ENCODE data around the gene TRPC6. TPM values are rescaled to one million over a fixed set of nuclear protein-coding genes. Genes with fewer than 3 reads are reported as not detected.
A peak's percentile ranks its signal among the peaks of the same experiment; 100 is the strongest.

TRPC6 gene
- total and polyA plus RNA-seq, 7 donors = 0.23 to 14.3 (median 3.6) TPM

DNA sequence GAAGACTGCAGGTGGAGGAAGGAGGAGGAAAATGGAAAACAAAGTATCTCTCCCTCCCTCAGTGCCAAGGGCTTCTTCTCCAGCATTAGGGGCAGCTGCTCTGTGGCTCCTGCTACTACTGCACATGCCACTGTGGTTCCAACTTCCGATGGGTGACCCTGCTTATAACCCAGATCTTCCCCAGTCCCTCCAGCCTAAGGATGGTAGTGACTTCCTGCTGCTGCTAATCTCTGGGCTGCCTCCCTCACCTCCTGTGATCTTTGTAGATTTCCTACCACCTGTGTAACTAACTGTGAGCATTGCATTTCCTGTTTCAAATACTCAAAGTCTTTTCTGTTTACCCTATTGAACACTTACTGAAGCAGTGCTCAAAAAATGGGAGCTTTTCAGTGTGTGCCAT, 28.7 kb upstream of the TRPC6 start:
- H3K27ac ChIP-seq = no peak overlapping the region
- H3K27me3 ChIP-seq = no peaks in the 10 kb centered on the region
- no peaks in the 10 kb centered on the region for H3K9me3 ChIP-seq
- TF ChIP-seq POLR2AphosphoS5 (IDR thresholded peaks at IDR 0.05) (no peak), EP300 (IDR thresholded peaks at IDR 0.05) (no peak), POLR2A (IDR thresholded peaks at IDR 0.05) (no peak)
- TF ChIP-seq, protein P1, sequence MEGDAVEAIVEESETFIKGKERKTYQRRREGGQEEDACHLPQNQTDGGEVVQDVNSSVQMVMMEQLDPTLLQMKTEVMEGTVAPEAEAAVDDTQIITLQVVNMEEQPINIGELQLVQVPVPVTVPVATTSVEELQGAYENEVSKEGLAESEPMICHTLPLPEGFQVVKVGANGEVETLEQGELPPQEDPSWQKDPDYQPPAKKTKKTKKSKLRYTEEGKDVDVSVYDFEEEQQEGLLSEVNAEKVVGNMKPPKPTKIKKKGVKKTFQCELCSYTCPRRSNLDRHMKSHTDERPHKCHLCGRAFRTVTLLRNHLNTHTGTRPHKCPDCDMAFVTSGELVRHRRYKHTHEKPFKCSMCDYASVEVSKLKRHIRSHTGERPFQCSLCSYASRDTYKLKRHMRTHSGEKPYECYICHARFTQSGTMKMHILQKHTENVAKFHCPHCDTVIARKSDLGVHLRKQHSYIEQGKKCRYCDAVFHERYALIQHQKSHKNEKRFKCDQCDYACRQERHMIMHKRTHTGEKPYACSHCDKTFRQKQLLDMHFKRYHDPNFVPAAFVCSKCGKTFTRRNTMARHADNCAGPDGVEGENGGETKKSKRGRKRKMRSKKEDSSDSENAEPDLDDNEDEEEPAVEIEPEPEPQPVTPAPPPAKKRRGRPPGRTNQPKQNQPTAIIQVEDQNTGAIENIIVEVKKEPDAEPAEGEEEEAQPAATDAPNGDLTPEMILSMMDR (IDR thresholded peaks at IDR 0.05) = no peak
- DNase-seq = no peak
- H3K4me1 ChIP-seq = no peaks in the 10 kb centered on the region
- no peak overlapping the region for H3K4me3 ChIP-seq
- intact Hi-C loops (cut with DNase I) = no loop called here
- H3K36me3 ChIP-seq = no peaks in the 10 kb centered on the region
- WGBS, 2 donors = 67 to 77% methylated on average over 1 of the region's 1 CpG

DNA sequence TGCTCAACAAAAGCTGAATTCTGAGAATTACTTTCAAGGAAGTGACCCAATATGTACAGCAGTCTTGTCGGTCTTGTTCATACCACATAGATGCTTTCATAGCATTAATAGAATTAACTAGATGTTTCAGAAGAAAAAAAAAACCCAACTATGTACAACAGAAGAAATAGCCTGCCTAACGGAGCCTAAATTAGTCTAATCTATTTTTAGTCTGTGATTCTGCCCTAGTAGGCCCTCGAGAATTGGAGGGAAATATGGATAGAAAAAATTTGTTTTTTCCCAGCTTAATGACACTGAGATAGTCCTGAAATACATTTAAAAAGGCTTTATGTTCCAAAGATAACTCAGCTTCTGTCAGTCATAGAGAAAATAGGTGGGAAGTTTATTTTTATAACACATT, 17.1 kb upstream of the TRPC6 start:
- Histone ChIP-seq H3K27me3 (no peaks in the 10 kb centered on the region), H3K4me3 (no peak overlapping the region), H3K27ac (no peak overlapping the region), H3K36me3 (no peaks in the 10 kb centered on the region), H3K4me1 (no peaks in the 10 kb centered on the region), H3K9me3 (no peaks in the 10 kb centered on the region)
- no peak for DNase-seq
- intact Hi-C loops (cut with DNase I) = no loop called here
- 78 to 79% methylated on average over 3 of the region's 3 CpGs for WGBS, 2 donors
- TF ChIP-seq POLR2AphosphoS5 (IDR thresholded peaks at IDR 0.05) (no peak), POLR2A (IDR thresholded peaks at IDR 0.05) (no peak), EP300 (IDR thresholded peaks at IDR 0.05) (no peak)
- TF ChIP-seq, protein P1 (IDR thresholded peaks at IDR 0.05) = no peak

DNA sequence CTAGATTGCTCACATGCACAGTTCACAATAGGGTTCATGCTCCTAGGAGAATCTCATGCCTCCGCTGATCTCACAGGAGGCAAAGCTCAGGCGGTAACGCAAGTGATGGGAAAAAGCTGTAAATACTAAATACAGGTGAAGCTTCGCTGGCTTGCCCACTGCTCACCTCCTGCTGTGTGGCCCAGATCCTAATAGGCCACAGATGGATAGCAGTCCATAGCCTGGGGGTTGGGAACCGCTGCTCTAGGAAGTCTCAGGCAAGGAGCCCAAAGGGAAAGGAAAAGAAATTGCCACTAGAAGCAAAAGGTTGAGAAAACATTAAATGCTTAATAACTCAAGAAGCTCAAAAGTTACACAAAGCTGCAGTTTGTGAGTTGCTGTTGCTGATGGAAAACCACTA, 3.2 kb upstream of the TRPC6 start:
- Histone ChIP-seq H3K36me3 (no peaks in the 10 kb centered on the region), H3K4me1 (peaks cover 0 to 6% (median 4%) of the 10 kb centered on the region in 4 donors), H3K9me3 (no peaks in the 10 kb centered on the region), H3K27ac (no peak overlapping the region), H3K4me3 (no peak overlapping the region), H3K27me3 (no peaks in the 10 kb centered on the region)
- intact Hi-C loops (cut with DNase I) = loop anchor here (10.0 kb wide), 1 partner anchor 462 kb away; the partner anchor contains the start of gene PGR
- DNase-seq = no peak
- WGBS, 2 donors = 88 to 90% methylated on average over 5 of the region's 5 CpGs
- TF ChIP-seq POLR2A (IDR thresholded peaks at IDR 0.05) (no peak), POLR2AphosphoS5 (IDR thresholded peaks at IDR 0.05) (no peak), EP300 (IDR thresholded peaks at IDR 0.05) (no peak)
- TF ChIP-seq, protein P1 (IDR thresholded peaks at IDR 0.05) = no peak

DNA sequence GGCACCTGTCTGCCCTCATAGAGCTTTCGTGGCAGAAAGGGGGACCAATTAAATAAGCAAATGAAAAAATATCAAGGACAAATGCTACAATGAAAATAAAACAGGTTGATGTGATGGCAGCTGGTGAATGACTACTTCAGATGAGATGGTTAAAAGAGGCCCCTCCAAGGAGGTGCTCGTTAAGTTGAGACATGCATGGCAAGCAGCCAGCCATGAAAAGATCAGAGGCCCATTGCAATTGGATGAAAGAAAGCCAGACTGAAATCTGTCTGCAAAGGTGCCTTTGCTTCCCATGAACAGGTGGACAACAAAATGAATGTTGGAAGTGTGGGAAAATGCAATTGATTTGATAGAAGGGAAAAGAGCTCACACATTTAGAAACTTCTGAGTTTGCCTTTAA, 848 bp upstream of the TRPC6 start:
- Histone ChIP-seq H3K9me3 (no peaks in the 10 kb centered on the region), H3K27me3 (no peaks in the 10 kb centered on the region), H3K4me1 (peaks cover 0 to 18% (median 9%) of the 10 kb centered on the region in 4 donors), H3K27ac (peak overlapping the region; percentile 89 to 91 (median 90)), H3K36me3 (no peaks in the 10 kb centered on the region), H3K4me3 (peak overlapping the region in 3 of 4 donors; percentile 73 to 84 (median 77))
- intact Hi-C loops (cut with DNase I) = loop anchor here (10.0 kb wide), 1 partner anchor 460 kb away; the partner anchor contains the start of gene PGR
- no peak for TF ChIP-seq POLR2A (IDR thresholded peaks at IDR 0.05)
- DNase-seq = no peak
- WGBS, 2 donors = 44 to 52% methylated on average over 2 of the region's 2 CpGs

DNA sequence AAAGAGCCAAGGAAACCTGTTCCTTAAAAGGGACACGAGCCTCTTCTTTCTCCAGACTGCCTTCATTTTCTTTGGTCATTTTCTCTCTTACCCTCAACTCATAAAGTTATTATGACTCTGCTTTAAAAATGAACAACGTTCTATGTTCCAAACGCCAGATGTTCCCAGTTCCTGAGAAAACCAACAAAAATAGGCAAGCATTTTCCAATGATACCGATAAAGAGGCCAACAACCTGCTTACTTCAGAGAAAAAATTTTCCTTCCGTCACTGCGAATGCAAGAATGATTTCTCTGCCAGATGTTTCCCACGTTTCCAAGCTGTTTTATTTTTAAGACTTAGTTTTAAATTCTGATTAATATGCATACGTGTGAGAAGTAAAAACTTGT, 315 bp upstream of the TRPC6 start:
- peak overlapping the region; percentile 61 to 84 (median 75) for H3K4me3 ChIP-seq
- intact Hi-C loops (cut with DNase I) = loop anchor here (10.0 kb wide), 1 partner anchor 459 kb away; the partner anchor contains the start of gene PGR
- H3K4me1 ChIP-seq = peaks cover 0 to 18% (median 9%) of the 10 kb centered on the region in 4 donors
- H3K27me3 ChIP-seq = no peaks in the 10 kb centered on the region
- no peaks in the 10 kb centered on the region for H3K9me3 ChIP-seq
- no peak for DNase-seq
- WGBS, 2 donors = 38 to 46% methylated on average over 8 of the region's 8 CpGs
- no peaks in the 10 kb centered on the region for H3K36me3 ChIP-seq
- H3K27ac ChIP-seq = peak overlapping the region; percentile 89 to 91 (median 90)
- TF ChIP-seq EP300 (IDR thresholded peaks at IDR 0.05) (no peak), POLR2AphosphoS5 (IDR thresholded peaks at IDR 0.05) (peak in 1 of 4 donors; percentile 0), POLR2A (IDR thresholded peaks at IDR 0.05) (no peak)

DNA sequence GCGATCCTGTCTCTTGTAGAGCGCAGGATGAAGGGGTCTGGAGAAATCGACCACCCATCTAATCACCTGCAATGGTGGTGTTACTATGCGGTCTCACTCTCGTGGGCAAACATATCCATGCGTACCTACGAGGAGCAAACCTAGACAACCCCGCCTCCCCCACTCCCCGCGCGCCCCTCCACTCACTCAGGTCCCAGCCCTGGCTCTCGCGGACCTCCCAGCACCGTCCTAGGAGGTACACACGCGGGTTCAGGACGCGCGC, 887 bp downstream of the TRPC6 start:
- peaks cover 0 to 18% (median 9%) of the 10 kb centered on the region in 4 donors for H3K4me1 ChIP-seq
- intact Hi-C loops (cut with DNase I) = loop anchor here (10.0 kb wide), 1 partner anchor 458 kb away; the partner anchor contains the start of gene PGR
- WGBS, 2 donors = 11 to 16% methylated on average over 19 of the region's 19 CpGs
- DNase-seq = no peak
- H3K27me3 ChIP-seq = no peaks in the 10 kb centered on the region
- H3K4me3 ChIP-seq = peak overlapping the region; percentile 61 to 84 (median 75)
- H3K9me3 ChIP-seq = no peaks in the 10 kb centered on the region
- TF ChIP-seq EP300 (IDR thresholded peaks at IDR 0.05) (no peak), POLR2A (IDR thresholded peaks at IDR 0.05) (no peak), POLR2AphosphoS5 (IDR thresholded peaks at IDR 0.05) (no peak)
- TF ChIP-seq, protein P1 (IDR thresholded peaks at IDR 0.05) = no peak
- H3K36me3 ChIP-seq = no peaks in the 10 kb centered on the region
- peak overlapping the region; percentile 89 to 91 (median 90) for H3K27ac ChIP-seq
